CD4-positive, alpha-beta T cell (primary cell): Measurements from ENCODE around the gene PM20D1. TPM values are rescaled to one million over a fixed set of nuclear protein-coding genes. Genes with fewer than 3 reads are reported as not detected.
A peak's percentile ranks its signal among the peaks of the same experiment; 100 is the strongest.

Experiments
- ATAC-seq: fragments of 200-7000 bp; cut with Tn5 transposase; one replicate; pipeline ENCODE4 v1.10.0; 2022; ENCODE audit warnings: mild to moderate bottlenecking; ENCODE audit not compliant: poor library complexity
- CTCF ChIA-PET: fragments of 350-600 bp; sonication (Branson Sonifier 250); formaldehyde crosslinking; loops from one replicate; lab custom pipeline; 2021; ENCODE audit warnings: antibody characterized with exemption, inconsistent platforms; lab: Charles Lee
- POLR2A ChIA-PET: fragments of 350-600 bp; sonication (Branson Sonifier 250); formaldehyde crosslinking; loops from one replicate; lab custom pipeline; 2021; ENCODE audit warnings: antibody characterized with exemption, inconsistent platforms; lab: Charles Lee
- DNase-seq, 14 experiments: peaks; one replicate each; pipeline ENCODE4 v3.0.0-alpha.2; 2013 to 2020; ENCODE audit warnings: mixed read lengths in 2 of 14
- H3K27ac ChIP-seq, 2 donors: one replicate each; pipeline versions ENCODE4 v1.5.1 to v1.7.0; 2013; ENCODE audit warnings: low read length in 2 of 2, low read depth in 1 of 2, mild to moderate bottlenecking in 1 of 2
- H3K27me3 ChIP-seq, 2 experiments: 1 replicate in 1 of 2; 2 replicates in 1 of 2; pipeline versions ENCODE4 v1.6.1 to v1.7.0; 2013; ENCODE audit warnings: low read length in 2 of 2, control low read depth in 1 of 2, mild to moderate bottlenecking in 1 of 2, moderate library complexity in 1 of 2; ENCODE audit not compliant: insufficient read depth in 2 of 2, control insufficient read depth in 1 of 2
- H3K36me3 ChIP-seq: one replicate; pipeline ENCODE4 v1.6.1; 2013; ENCODE audit warnings: low read length, control low read depth; ENCODE audit not compliant: insufficient read depth
- H3K4me1 ChIP-seq: one replicate; pipeline ENCODE4 v1.6.1; 2013; ENCODE audit warnings: low read length, control low read depth; ENCODE audit not compliant: insufficient read depth
- H3K4me3 ChIP-seq: one replicate; pipeline ENCODE4 v1.5.1; 2013; ENCODE audit warnings: mild to moderate bottlenecking, low read length, moderate library complexity
- H3K9me3 ChIP-seq, 2 experiments: 1 replicate in 1 of 2; 2 replicates in 1 of 2; pipeline versions ENCODE4 v1.6.1 to v1.7.0; 2013; ENCODE audit warnings: low read length in 2 of 2, mild to moderate bottlenecking in 2 of 2, control low read depth in 1 of 2, moderate library complexity in 1 of 2; ENCODE audit not compliant: control insufficient read depth in 1 of 2, insufficient read depth in 1 of 2
- H3K27ac Mint-ChIP-seq: one replicate; pipeline ENCODE4 v1.8.0; 2020; ENCODE audit warnings: mixed read lengths
- H3K27me3 Mint-ChIP-seq: one replicate; pipeline ENCODE4 v1.8.0; 2021; ENCODE audit warnings: mixed read lengths
- H3K36me3 Mint-ChIP-seq: one replicate; pipeline ENCODE4 v1.8.0; 2021; ENCODE audit warnings: low read depth, mixed read lengths
- H3K4me1 Mint-ChIP-seq: one replicate; pipeline ENCODE4 v1.8.0; 2021; ENCODE audit warnings: low read depth, mixed read lengths
- H3K4me3 Mint-ChIP-seq: one replicate; pipeline ENCODE4 v1.8.0; 2020; ENCODE audit warnings: mild to moderate bottlenecking, mixed read lengths
- H3K9me3 Mint-ChIP-seq: one replicate; pipeline ENCODE4 v1.8.0; 2020; ENCODE audit warnings: mixed read lengths
- CTCF ChIP-seq: fragments of 200-600 bp; IDR thresholded peaks from one replicate; pipeline ENCODE4 v1.8.0; 2022; ENCODE audit warnings: antibody characterized with exemption, mild to moderate bottlenecking
- intact Hi-C, 2 experiments: fragments of 100-400 bp; cut with DNase I in 1 of 2; cut with micrococcal nuclease in 1 of 2; formaldehyde crosslinking; loops; one replicate each; pipeline versions ENCODE4 v1.15.1 to v1.9.0; 2023 to 2025; cut with DNase I, micrococcal nuclease
- total RNA-seq, 174 experiments: library from RNA in 2 of 174; stranded (reverse) in 2 of 174; gene quantifications; one replicate each; pipeline ENCODE4 v1.2.3 and lab custom pipeline; 2021 to 2026

PM20D1 gene
- total RNA-seq, 2 experiments from 2014 or later = 1.2 to 1.4 TPM

DNA sequence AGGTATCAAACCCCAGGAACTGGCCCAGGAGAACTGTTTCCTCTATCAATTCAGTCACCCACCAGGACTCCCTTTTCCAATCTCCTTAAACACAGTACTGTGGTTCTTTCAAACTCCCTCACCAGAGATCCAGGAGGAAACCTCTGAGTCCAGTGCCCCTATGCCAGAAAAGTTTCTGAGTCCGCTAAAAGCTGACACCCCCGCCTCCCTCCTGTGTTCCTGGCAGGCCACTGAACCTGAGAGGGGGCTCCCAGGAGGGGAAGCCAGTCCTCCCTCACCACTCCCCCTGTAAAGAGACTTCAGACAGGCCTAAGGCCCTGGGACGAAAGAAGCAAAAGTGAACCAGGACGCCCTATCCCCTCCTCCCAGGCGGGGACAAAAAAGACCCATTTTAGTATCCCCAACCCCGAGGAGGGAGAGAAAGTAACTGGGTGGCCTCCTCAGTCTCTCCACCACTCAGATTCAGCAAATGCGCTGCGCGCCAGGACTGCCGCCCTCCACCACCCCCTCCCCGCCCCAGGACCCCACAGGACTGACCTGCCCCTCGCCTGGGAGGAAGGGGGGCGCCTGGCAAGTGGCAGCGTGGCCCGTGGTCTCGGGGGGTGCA lies 37.6 kb downstream of the PM20D1 start:
- Histone ChIP-seq H3K9me3 (no peaks in the 10 kb centered on the region), H3K36me3 (peaks cover 8% of the 10 kb centered on the region), H3K4me3 (peak overlapping the region; percentile 97), H3K27ac (peak overlapping the region; percentile 19 to 60), H3K4me1 (peaks cover 57% of the 10 kb centered on the region), H3K27me3 (no peaks in the 10 kb centered on the region)
- H3K27me3 Mint-ChIP-seq = no peaks in the 10 kb centered on the region
- ChIA-PET POLR2A (interaction anchor here (0.6 to 2.9 kb wide), 7 partner anchors 7 to 42 kb away, joined by 3 to 21 read pairs (median 6); partner anchors contain the start of genes PM20D1 and RAB29), CTCF (interaction anchor here (0.8 kb wide), 1 partner anchor 221 kb away, joined by 3 read pairs; no protein-coding TSS in a partner anchor)
- no peak for TF ChIP-seq CTCF
- peaks cover 44% of the 10 kb centered on the region for H3K36me3 Mint-ChIP-seq
- peaks cover 65% of the 10 kb centered on the region for H3K4me1 Mint-ChIP-seq
- H3K9me3 Mint-ChIP-seq = no peaks in the 10 kb centered on the region
- intact Hi-C loops = loop anchor here (2.0 kb wide), 3 partner anchors 36 to 182 kb away; no protein-coding TSS in a partner anchor
- ATAC-seq = peak; percentile 4
- peak overlapping the region; percentile 85 for H3K27ac Mint-ChIP-seq
- peak in 5 of 14 experiments; percentile 11 to 35 (median 34) for DNase-seq
- H3K4me3 Mint-ChIP-seq = peak overlapping the region; percentile 97

GRCh38 chr1:205811660-205812059 lies 38.3 kb downstream of the PM20D1 start:
- CTCF ChIA-PET = interaction anchor here (0.8 kb wide), 1 partner anchor 220 kb away, joined by 3 read pairs; no protein-coding TSS in a partner anchor
- peaks cover 9% of the 10 kb centered on the region for H3K36me3 ChIP-seq
- no peak for ATAC-seq
- H3K4me1 ChIP-seq = peaks cover 64% of the 10 kb centered on the region
- Mint-ChIP-seq H3K27ac (peak overlapping the region; percentile 85), H3K9me3 (no peaks in the 10 kb centered on the region), H3K36me3 (peaks cover 48% of the 10 kb centered on the region), H3K27me3 (no peaks in the 10 kb centered on the region), H3K4me1 (peaks cover 72% of the 10 kb centered on the region), H3K4me3 (peak overlapping the region; percentile 97)
- POLR2A ChIA-PET = interaction anchor here (0.6 to 2.6 kb wide), 6 partner anchors 36 to 220 kb away, joined by 3 to 17 read pairs (median 4); partner anchors contain the start of genes PM20D1 and RAB29
- no peak for TF ChIP-seq CTCF
- peak overlapping the region in 1 of 2 donors; percentile 9 for H3K27ac ChIP-seq
- intact Hi-C loops = loop anchor here (2.0 kb wide), 3 partner anchors 35 to 181 kb away; no protein-coding TSS in a partner anchor
- peak in 1 of 14 experiments; percentile 23 for DNase-seq
- no peaks in the 10 kb centered on the region for H3K27me3 ChIP-seq
- no peaks in the 10 kb centered on the region for H3K9me3 ChIP-seq
- peak overlapping the region; percentile 97 for H3K4me3 ChIP-seq

- peak in 3 of 14 experiments; percentile 13 to 41 (median 30) for DNase-seq
- Mint-ChIP-seq H3K36me3 (peaks cover 48% of the 10 kb centered on the region), H3K27ac (peak overlapping the region; percentile 85), H3K4me3 (peak overlapping the region; percentile 97), H3K9me3 (no peaks in the 10 kb centered on the region), H3K4me1 (peaks cover 83% of the 10 kb centered on the region), H3K27me3 (no peaks in the 10 kb centered on the region)
- peak; percentile 32 for TF ChIP-seq CTCF
- Histone ChIP-seq H3K4me3 (no peak overlapping the region), H3K4me1 (peaks cover 75% of the 10 kb centered on the region), H3K36me3 (peaks cover 9% of the 10 kb centered on the region), H3K9me3 (no peaks in the 10 kb centered on the region), H3K27ac (no peak overlapping the region), H3K27me3 (no peaks in the 10 kb centered on the region)
- ChIA-PET CTCF (interaction anchor here (0.6 to 2.6 kb wide), 2 partner anchors 10 to 61 kb away, joined by 3 to 8 read pairs; partner anchors contain the start of gene NUCKS1), POLR2A (interaction anchor here (0.7 to 1.6 kb wide), 5 partner anchors 11 to 62 kb away, joined by 3 to 6 read pairs (median 4); partner anchors contain the start of genes PM20D1 and RAB29)
- intact Hi-C loops = no loop called here
- no peak for ATAC-seq
These were observed 39.3 kb downstream of the PM20D1 start for GRCh38 chr1:205810448-205811157.
